OCI-M2 (cell line): ENCODE data around the gene FRMD1.

Experiments used
- DNase-seq: peaks from one replicate; lab custom pipeline; 2025; ENCODE audit not compliant: unreplicated experiment; lab: John Stamatoyannopoulos, UW

Gene FRMD1

GRCh38 chr6:168113226-168113625 lies 34.2 kb upstream of the FRMD1 start:
- no peak for DNase-seq

- no peak for DNase-seq
These were observed 32.9 kb upstream of the FRMD1 start for GRCh38 chr6:168111911-168112310.

- no peak for DNase-seq
These were observed 31.4 kb upstream of the FRMD1 start for GRCh38 chr6:168110437-168110836.

- DNase-seq, result no peak
These were observed 30.2 kb upstream of the FRMD1 start for GRCh38 chr6:168109171-168109570.

GRCh38 chr6:168107191-168107983 lies 28.4 kb upstream of the FRMD1 start:
- no peak for DNase-seq

- DNase-seq, result no peak
These were observed 27.6 kb upstream of the FRMD1 start for GRCh38 chr6:168106633-168107005.

GRCh38 chr6:168105813-168106632 lies 27.0 kb upstream of the FRMD1 start:
- no peak for DNase-seq

- DNase-seq, result no peak
These were observed 25.6 kb upstream of the FRMD1 start for GRCh38 chr6:168104636-168105035.

GRCh38 chr6:168103050-168103830 lies 24.2 kb upstream of the FRMD1 start:
- no peak for DNase-seq

- no peak for DNase-seq
These were observed 23.4 kb upstream of the FRMD1 start for GRCh38 chr6:168102315-168102985.

- no peak for DNase-seq
These were observed 22.7 kb upstream of the FRMD1 start for GRCh38 chr6:168101590-168102314.

- DNase-seq, result no peak
These were observed 22.0 kb upstream of the FRMD1 start for GRCh38 chr6:168100803-168101589.

- no peak for DNase-seq
These were observed 21.2 kb upstream of the FRMD1 start for GRCh38 chr6:168100011-168100802.

- no peak for DNase-seq
These were observed 20.4 kb upstream of the FRMD1 start for GRCh38 chr6:168099201-168100010.

GRCh38 chr6:168098431-168098861 lies 19.4 kb upstream of the FRMD1 start:
- no peak for DNase-seq

GRCh38 chr6:168097621-168098430 lies 18.8 kb upstream of the FRMD1 start:
- DNase-seq, result no peak

- no peak for DNase-seq
These were observed 18.2 kb upstream of the FRMD1 start for GRCh38 chr6:168097221-168097620.
